Measurements from ENCODE around the gene UQCC2. TPM values are rescaled to one million over a fixed set of nuclear protein-coding genes. Genes with fewer than 3 reads are reported as not detected.

The UQCC2 gene
- total RNA-seq, 1 experiment from 2014 or later, result 46.1 TPM

DNA sequence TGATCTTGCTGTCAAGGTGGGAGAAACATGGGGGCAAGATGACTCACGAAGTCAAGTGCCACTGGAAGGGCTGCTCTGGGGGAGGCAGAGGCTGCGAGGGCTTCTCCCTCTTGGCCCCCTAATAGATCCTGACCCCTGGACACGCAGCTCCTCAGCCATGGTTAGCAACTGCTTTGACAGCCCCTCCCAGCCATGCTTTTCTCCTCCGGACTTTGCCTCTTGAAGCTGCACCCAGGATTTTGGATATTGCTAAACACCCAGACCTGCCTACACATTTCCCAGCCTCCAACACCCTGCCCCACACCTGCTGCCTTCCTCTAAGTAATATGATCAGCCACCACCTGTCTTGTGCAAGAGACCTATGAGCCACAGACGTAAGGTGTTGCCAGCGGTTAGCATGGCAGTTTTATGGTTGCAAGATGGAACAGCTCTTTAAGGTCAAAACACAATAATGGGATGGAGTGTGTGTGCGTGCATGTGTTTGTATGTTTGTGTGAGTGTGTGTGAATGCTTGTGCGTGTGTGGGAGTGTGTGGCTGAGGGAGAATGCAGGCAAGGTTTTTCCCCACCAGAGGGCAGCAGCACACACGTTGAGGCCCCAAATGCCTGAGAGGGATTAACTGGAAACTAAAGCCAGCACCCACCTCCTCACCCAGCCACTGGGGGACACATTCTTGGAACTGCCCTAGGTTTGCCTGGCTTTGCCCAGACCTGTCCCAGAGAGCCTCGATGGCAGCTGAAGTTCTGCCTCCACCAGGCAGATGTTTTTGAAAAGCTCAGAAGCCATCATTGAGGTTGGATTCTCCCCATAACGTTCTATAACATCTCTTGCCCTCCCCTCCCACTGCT lies 32.7 kb upstream of the UQCC2 start:
- peak; percentile 57 for DNase-seq (ENCODE audit: low spot score)

DNA sequence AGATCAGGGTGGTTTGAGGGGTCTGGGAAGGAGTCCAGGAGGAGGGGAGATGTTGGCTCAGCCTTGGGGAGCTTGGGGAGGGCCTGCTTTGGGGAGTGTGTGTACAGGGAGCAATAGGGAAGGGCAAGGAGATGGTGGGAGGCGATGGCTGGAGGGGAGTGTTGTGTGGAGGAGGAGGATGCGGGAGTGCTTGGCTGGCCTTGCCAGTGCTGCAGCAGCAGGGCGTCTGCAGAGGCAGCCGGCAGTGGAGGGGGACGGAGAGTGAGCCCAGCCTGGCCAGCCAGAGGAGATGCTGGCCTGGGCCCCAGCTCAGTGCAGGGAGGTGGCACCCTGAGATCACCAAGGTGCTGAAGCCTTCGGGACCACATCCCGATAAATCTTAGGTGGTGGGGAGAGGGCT lies 31.3 kb upstream of the UQCC2 start:
- DNase-seq (ENCODE audit: low spot score), result no peak

DNA sequence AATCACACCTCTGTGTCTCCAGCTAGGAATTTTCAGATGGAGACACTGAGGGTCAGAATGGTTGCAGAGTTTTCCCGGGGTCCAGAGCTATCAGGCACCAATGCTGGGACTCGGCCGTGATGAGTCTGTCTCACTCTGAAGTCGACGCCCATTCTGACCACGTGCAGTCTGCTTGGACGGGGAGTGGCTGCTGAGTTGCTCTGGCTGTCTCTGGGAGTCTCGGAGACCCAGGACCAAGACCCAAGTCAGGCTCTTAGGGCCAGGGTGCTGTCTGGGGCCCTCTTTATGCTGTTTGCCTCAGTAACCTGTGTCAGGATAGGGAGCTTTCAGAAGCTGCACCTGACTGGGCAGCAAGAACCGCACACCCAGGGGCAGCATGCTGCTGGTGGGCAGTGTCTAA lies 30.6 kb upstream of the UQCC2 start:
- DNase-seq (ENCODE audit: low spot score), result peak; percentile 16

DNA sequence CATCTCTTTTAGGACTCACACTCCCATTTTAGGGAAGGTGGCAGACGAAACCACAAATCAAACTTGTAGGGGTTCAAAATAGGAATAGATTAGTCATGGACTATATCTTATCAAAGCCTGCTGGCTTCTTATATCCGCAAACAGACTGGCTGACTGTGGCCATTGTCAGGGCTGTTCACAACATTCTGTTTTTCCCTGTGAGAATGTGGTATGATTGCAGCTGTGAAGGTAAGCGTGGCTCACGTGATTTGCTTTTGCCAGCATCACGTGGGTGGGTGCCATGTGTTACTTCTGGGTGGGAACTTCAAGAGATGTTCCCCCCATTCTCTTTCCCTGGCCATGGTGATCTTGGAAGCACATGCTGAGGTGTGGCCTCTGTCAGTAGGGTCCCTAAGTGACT lies 29.3 kb upstream of the UQCC2 start:
- DNase-seq (ENCODE audit: low spot score), result no peak

DNA sequence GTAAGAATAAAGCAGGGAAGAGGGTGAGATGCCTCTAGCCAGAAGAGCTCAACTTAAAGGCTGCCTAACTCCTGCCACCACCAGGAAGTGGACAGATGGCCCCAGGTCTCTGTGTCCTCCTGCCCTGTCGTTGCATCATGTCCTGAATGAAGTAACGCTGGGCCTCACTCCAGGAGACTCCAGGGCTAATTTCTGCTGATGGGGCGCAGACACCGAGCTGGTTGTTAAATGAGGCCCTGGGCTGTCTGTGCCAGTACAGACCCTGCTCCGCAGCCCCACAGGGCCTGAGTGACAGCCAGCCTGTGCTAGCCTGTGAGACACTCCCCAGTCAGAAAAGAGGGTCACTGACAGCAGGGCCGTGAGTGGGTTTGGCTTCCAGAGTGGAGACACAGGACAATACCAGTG lies 28.7 kb upstream of the UQCC2 start:
- DNase-seq (ENCODE audit: low spot score), result no peak

DNA sequence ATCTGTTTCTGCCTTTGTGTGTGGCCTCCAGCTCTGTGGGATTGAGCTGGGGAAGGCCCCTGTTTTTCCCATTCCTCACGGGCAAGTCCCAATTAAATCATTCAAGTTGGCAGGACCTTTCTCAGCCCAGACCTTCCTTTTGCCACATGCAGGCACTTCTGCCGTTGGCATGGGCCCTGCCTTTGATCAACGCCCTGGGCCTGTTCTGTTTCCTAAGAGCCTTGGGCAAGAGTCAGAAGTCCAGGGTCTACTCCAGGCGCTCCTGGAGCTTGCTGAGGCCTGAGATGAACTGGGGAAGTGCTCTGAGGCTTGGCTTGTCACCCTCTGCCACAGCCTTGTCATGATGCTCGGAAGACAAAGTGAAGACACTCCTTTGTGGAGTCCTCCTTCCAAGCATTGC lies 28.1 kb upstream of the UQCC2 start:
- DNase-seq (ENCODE audit: low spot score), result no peak

DNA sequence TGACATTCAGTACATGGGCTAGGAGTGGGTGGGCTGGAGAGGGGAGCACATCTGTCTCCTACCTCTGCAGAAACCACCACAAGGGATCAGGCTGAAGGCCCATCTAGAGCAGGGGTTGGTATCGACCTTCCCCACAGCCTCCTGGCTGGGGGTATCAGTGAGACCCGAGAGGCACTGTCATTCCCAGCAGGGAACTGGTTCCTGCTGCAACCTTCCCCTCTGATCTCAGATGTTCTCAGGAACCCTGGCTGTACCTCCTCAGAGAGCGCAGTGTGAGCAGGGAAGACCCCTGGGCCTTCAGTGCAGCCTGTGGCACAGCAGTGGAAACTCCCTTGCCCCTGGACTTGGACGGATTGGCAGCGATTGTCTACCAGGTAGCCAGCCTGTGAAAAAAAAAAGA lies 27.4 kb upstream of the UQCC2 start:
- no peak for DNase-seq (ENCODE audit: low spot score)

DNA sequence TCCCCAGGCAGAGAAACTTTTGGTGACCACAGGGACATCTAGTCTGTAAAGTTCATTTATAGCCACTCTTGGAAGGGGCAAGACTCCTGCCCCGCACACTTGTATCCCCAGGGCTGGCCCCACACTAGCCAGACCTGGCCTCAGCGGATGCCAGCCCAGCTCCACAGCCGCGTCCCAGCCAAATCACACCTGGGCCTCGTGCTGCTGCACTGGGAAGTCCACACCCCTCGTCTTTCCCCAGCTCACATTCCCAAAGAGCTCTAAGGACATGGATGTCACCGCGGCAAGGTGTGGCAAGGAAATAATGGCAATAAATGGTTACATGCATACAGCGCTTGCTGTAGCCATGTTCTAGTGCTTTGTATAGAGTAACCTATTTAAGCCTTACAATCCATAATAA lies 26.7 kb upstream of the UQCC2 start:
- DNase-seq (ENCODE audit: low spot score), result no peak

DNA sequence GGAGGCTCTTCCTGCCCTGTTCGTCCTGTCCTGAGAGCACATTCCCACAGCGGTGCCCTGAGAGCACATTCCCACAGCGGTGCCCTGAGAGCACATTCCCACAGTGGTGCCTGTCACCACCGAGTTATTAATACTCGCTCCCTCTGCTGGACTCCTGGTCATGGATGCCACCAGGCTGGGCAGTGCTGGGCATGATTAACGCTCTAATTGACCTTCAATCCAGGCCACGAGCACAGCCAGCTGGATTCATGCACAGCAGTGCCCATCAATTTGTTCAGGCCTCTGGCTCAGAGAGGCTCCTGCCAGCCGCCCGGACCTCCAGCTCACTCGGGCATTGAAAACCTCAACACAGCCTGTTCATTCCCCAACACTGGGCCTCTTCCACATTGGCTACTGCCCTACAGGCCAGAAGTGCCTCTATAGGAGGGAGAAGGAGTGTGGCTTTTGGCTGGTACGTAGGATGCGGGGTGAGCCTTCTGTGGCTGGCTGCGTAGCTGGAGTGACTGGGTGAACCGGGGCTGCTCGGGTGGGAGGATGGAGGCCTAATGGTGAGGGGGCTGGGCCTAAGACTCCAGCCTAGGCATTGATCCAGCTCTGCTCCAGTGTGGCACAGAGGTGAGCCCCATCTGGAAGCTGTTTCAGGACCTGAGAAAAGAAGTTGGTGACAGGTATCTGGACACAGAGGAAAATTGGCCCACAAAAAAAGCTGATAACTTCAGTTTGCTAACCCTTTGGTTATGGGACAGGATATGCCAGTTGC lies 25.9 kb upstream of the UQCC2 start:
- no peak for DNase-seq (ENCODE audit: low spot score)

DNA sequence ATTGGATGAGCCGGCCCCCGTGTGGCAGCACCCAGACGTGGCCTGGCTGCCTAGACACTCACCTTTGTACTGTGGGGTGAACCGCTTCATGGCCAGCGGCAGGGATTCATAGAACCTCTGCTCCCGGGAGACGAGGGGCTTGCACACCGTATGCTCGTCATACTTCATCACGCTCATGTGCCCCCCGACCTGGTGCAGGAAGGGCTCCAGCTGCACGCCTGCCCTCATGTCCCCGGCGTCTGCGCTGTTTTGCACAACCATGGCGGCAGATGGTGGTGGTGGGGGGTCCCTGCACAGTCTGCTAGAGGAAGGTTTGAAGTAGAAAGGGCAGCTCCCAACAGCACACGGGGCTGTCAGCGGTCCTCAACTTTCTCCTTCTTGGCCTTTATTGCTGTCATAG lies 23.7 kb upstream of the UQCC2 start:
- DNase-seq (ENCODE audit: low spot score), result no peak

DNA sequence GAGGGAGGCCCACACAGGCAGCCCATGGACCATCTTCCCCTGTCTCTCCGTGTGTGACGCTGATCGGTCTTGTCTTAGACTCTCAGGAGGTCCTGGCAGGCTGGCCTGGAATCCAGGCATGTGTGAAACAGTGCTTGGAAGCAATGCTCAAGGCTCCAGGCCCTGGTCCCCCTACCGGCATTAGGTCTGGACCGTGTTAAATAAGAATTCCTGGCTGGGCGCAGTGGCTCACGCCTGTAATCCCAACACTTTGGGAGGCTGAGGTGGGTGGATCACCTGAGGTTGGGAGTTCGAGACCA lies 22.2 kb upstream of the UQCC2 start:
- no peak for DNase-seq (ENCODE audit: low spot score)

DNA sequence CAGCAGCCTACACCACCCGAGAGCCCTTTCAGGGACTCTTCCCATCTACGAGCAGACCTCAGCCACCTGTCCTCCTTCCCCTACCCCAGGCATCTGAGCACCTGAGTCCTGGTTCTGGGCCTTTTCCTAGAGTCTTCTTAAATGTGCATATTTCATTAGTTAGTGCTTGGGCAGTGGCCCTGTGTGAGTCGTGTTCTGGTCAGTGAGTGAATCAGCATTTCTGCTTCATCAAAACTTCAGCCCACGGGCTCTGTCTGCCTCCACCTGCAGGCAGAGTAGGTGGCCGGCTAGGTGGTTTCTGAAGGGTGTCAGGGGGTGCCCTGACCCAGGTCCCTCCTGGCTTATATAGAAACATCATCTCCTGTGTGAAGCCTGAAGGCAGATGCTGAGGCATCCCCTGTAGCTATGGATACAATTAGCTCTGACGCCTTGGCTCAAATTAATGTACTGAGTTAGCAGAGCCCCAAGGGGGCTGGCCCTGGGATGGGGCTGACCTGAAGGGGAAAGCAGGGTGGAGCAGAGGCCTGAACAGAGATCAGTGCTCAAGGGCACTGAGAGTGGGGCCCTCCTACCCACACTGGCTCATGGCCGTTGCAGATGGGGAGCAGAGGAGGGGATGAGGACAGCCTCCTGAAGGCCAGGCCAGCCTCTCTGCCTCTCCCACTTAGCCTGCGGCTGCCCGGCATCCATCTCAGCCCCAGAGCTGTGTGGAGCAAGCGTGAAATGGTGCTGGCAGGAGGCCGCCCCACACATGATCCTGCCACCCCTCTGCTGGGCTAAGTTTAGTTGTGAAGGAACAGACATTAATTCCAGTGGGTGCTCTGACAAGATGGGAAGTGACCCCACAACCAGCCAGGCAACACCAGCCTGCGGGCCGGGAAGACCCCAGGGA lies 21.6 kb upstream of the UQCC2 start:
- DNase-seq (ENCODE audit: low spot score), result peak; percentile 18

DNA sequence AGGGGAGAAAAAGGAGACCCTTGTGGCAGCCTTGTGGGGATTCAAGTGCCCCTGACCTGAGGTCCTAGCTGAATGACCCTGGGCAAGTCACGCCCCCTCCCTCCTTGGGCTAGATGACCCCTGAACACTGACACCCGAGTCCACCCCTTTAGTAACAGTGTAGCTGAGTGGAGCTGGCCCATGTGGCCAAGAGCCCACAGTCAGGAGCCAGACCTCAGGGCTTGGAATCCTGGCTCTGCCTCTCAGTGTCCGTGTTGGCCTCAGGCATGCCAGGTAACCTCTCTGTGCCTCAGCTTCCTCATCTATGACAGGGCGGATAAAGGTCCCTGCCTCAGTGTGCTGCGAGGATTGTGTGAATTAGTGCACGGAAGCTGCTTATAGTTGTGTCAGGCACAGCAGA lies 20.9 kb upstream of the UQCC2 start:
- DNase-seq (ENCODE audit: low spot score), result no peak

DNA sequence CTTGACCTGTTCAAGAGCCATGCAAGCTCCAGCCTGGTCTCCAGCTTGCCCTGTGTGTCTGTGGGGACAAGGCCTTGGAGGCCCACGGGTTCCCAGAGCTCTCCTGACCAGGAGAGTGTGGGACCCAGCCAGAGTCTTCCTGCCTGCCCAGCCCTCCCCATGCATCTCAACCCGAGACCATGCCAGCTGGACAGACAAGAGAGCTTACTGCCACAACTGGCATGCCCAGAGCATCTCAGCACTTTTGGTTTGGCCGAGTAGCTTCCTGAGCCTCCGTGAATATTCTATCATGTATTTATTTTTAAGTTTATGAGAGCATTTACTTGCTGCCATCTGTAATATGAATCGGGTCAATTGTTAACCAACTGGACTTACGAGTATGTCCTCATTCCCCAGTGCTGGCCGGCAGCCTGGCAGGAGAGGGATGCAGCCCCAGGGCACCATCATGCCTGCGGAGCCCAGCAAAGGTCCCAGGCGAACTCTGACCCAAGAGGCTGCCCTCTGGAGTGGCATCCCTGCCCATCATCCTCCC lies 20.3 kb upstream of the UQCC2 start:
- DNase-seq (ENCODE audit: low spot score), result no peak

DNA sequence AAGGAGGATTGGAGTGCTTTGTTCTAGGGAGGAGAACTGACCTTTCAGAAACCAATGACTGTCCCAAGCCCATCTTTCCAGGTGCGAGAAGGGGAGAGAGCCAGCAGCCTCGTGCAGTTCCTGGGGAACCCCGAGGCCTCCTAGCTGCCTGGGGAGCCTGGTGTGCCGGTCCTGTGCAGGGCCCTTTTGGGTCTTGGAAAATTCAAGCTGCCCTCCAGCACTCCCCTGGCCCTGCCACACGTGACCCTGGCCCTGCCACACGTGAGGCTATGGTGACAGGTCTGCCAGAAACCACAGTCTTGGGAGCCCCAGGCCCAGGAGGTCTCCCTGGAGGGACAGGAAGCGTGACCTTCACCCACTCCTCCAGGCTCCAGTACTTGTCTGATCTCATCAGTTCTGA lies 19.5 kb upstream of the UQCC2 start:
- DNase-seq (ENCODE audit: low spot score), result no peak

DNA sequence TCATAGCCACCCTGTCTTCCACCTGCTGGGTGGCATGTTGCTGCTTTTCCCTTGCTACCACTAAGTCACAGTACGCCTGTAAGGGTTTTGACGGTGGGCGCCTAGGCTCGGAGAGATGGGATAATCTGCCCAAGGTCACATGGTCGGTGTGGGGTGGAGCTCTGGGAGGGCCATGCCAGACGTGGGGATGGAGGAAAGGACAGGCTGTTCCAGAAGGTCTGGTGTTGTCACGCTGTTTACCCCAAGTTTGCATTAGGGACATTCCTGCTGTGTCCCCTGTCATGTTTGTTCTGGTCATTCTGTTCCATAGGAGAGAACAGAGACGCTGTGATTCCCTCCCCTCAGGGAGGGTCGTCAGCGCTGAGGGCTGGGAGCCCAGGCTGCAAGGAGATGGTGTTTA lies 19.1 kb upstream of the UQCC2 start:
- no peak for DNase-seq (ENCODE audit: low spot score)

DNA sequence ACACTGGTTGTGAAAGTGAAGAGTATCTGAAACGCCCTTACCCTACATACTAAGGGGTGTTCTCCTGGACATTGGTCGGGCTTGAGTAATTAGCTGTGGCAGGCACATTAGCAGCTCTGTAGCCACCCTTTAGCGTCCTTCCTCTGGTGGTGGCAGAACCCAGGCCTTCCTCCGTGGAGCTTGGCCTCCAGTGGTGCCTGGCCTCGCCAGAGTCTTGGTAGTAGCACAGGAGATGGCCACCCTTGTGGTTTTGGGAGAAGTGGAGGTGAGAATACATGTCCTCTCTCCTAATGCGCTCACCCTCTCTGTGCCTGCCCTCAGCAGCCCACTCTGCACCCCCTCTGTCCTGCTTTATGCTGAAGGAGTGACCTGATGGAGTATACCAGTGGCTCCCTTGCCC lies 17.6 kb upstream of the UQCC2 start:
- DNase-seq (ENCODE audit: low spot score), result no peak

DNA sequence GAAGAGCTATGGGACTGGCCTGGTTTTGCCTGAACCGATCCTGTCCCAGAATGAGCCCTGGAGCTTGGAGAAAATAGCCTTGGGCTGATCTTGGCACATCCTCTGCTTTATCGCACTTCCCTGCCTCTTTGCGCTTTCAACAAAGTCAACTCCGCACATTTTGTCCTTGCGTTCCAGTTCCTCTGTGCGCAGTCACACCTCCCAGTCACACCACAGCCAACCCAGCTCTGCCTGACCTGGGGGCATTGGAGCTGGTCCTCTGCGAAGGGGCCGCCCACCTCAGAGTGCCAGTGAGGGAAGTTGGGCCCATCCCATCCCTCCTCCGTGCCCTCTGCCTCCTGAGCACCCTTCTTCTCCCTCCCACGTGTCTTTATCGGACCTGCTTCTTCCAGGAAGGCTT lies 16.9 kb upstream of the UQCC2 start:
- DNase-seq (ENCODE audit: low spot score), result no peak

DNA sequence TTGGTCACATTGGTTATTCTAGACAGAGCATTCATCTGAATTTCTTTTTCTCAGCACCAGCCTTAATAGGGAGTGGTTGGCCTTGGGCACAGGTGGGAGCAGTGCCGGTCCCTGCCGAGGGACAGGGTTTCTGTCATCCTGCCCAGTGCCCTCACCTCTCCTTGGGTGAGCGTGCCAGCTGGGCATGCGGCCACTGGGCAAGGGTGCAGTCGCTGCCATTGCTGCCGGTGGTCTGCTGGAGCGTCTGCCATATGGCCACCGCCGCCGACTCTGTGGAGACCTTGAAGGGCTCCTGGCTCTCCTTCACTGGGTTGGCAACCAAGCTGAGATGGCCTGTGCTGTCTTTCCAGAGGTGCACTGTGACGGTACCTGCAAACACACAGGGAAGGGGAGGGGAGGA lies 16.4 kb upstream of the UQCC2 start:
- no peak for DNase-seq (ENCODE audit: low spot score)

DNA sequence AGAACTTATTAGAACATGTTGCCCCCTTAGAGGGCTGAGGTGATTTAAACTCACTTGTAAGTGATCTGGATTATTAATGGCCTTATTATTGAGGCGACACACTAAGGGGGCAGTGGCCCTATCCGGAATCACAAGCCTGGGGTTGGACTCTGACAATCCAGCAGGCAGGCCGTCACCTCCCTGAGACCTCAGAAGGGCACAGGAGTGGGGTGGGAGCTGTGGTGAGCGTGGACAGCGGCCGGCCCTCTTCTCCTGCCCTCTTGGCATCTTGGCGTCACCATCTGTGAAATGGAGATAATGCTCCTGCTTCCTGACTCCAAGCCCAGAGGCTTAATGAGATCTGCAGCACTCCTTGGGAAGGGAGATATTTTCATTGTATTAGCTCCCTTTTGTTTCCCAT lies 15.6 kb upstream of the UQCC2 start:
- no peak for DNase-seq (ENCODE audit: low spot score)

DNA sequence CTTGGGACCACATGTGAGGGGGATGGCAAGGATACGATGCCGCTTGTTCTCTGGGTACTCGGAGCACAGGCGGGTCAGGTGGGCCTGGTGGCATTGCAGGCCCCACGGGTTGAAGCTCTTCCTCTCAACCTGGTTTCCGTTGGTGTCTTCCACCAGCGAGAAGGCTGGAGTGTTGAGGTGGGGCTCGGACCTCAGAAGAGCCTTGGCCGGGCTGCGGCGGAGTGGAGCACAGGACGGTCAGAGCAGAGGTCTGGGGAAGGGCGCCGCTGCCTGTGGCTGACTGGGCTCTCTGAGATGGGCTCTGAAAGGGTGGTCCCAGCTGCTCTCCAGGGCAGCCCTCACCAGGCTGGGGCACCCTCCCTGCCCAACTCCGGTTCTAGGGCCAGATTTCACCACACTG lies 15.2 kb upstream of the UQCC2 start:
- DNase-seq (ENCODE audit: low spot score), result no peak
